Epithelial cell of proximal tubule (primary cell): ENCODE measurements around the gene GARIN5A. TPM values are rescaled to one million over a fixed set of nuclear protein-coding genes. Genes with fewer than 3 reads are reported as not detected.
A peak's percentile ranks its signal among the peaks of the same experiment; 100 is the strongest.

Source experiments
- DNase-seq: peaks from one replicate; pipeline ENCODE4 v3.0.0-alpha.2; 2011; ENCODE audit warnings: low read depth
- H3K4me3 ChIP-seq: 2 replicates; pipeline ENCODE4 v1.5.1; 2011; ENCODE audit warnings: low read depth, mild to moderate bottlenecking, low read length
- total RNA-seq: library from RNA; depleted of rRNA; stranded (reverse); fragments of >200 nt; gene quantifications from 2 replicates; pipeline ENCODE4 v1.2.3, GENCODE V29; 2015
- TF ChIP-seq, protein P1 (sequence below): conservative IDR thresholded peaks from 2 replicates; pipeline ENCODE4 v1.5.1; 2012; ENCODE audit warnings: low read depth, mild to moderate bottlenecking, low read length

Gene GARIN5A
- total RNA-seq, 1 donor from 2014 or later, result 0.69 TPM

DNA sequence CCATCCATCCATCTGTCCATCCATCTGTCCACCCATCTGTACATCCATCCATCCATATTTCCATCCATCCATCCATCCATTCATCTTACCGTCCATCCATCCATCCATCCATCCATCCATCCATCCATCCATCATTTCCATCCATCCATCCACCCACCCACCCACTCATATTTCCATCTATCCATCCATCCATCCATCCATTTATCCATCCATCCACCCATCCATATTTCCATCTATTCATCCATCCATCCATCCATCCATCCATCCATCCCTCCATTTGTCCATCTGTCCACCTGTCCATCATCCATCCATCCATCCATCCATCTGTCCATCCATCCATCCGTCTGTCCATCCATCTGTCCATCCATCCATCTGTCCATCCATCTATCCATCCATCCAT, 20.7 kb downstream of the GARIN5A start:
- DNase-seq, result no peak
- H3K4me3 ChIP-seq, result no peak overlapping the region
- TF ChIP-seq, protein P1, sequence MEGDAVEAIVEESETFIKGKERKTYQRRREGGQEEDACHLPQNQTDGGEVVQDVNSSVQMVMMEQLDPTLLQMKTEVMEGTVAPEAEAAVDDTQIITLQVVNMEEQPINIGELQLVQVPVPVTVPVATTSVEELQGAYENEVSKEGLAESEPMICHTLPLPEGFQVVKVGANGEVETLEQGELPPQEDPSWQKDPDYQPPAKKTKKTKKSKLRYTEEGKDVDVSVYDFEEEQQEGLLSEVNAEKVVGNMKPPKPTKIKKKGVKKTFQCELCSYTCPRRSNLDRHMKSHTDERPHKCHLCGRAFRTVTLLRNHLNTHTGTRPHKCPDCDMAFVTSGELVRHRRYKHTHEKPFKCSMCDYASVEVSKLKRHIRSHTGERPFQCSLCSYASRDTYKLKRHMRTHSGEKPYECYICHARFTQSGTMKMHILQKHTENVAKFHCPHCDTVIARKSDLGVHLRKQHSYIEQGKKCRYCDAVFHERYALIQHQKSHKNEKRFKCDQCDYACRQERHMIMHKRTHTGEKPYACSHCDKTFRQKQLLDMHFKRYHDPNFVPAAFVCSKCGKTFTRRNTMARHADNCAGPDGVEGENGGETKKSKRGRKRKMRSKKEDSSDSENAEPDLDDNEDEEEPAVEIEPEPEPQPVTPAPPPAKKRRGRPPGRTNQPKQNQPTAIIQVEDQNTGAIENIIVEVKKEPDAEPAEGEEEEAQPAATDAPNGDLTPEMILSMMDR, result no peak

DNA sequence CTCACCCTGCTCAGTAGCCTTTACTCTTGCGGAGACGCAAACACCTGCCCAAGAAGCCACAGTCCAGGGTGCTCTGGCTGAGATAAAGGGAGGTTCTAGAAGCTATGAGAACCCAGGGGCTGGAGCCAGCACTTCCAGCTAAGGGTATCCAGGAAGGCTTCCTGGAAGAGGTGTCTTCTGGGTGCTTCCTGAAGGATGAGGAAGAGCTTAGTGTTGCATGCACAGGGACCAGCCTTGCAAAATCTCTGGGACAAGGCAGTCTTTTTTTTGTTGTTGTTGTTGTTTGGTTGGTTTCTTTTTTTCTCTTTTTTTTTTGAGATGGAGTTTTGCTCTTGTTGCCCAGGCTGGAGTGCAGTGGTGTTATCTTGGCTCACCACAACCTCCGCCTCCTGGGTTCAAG, 23.4 kb downstream of the GARIN5A start:
- TF ChIP-seq, protein P1, result no peak

DNA sequence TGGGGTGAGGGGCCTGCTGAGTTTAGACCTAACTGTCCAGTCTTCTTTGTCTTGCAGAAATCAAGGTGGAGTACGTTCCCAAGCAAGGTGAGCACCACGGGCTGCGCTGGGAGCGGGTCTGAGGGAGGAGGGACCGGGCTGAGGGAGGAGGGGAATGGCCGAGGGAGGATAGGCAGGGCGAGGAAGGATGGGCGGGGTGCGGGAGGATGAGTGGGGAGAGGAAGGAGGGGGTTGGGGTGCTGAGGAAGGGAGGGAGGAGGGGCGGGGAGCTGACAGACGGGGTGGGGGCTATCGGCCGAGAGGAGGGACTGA, 25.5 kb downstream of the GARIN5A start:
- TF ChIP-seq, protein P1, result no peak
- no peak overlapping the region for H3K4me3 ChIP-seq
- DNase-seq, result no peak

More for the DNA sequence above, 23.4 kb downstream of the GARIN5A start:
- no peak for DNase-seq
- no peak overlapping the region for H3K4me3 ChIP-seq

DNA sequence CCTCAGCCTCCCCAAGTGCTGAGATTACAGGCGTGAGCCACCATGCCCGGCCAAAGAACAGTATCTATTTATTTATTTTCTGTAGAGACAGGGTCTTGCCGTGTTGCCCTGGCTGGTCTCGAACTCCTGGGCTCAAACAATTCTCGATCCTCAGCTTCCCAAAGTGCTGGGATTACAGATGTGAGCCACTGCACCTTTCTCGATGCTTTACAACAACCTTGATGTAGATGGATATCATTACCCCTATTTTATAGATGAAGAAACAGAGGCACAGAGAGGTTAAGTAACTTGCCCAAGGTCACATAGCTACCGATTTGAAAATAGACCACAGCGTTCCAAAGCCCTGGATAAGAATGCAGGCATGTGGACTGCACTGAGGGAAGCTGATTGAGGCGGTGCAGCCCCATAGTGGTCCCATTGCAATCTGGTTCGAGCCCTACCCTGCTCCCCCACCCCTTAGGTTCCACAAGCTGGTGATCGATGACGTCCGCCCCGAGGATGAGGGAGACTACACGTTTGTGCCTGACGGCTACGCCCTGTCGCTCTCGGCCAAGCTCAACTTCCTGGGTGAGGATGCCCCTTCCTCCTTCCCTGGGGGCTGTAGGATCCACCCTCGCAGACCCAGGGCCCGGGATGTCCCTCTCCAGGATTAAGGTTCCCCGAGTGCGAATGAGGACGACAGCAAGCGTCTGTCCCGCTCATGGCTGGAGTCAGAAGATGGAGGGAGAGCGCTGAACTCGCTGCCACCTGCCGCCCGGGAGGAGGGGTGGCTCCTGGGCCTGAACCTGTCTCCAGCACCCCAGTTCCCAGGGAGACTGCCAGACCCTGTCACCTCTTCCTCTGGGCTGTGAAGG, 26.1 kb downstream of the GARIN5A start:
- no peak for DNase-seq
- H3K4me3 ChIP-seq, result no peak overlapping the region
- TF ChIP-seq, protein P1, result no peak

DNA sequence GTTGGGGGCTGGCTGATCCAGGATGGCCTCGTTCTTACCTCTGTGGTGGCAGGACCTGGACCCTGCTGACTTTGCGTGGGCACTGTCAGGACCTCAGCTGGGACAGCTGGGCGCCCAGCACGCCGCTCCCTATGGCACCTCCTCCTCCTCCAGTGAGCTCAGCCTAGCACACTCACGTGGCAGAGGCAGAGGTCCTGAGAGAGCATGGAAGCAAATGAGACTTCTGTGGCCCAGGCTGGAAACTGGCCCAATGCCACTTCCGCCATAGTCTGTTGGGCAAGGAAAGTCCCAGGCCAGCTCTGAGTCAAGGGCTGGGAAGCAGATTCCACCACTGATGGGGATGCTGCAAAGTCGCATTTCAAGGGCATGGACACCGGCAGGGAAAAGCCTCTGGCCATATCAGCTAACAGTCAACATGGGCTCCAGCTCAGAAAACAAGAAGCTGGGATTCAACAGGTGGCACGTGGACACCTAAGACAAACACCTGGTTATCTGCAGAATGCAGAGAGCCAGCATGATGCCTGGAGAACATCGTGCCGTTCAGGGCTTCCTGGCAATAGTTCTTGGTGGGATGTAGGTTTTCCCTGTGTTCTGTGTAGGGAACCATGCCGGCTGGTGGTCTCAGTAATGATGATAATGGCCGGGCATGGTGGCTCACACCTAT, 27.3 kb downstream of the GARIN5A start:
- TF ChIP-seq, protein P1, result no peak
- H3K4me3 ChIP-seq, result no peak overlapping the region
- peak; percentile 31 for DNase-seq

DNA sequence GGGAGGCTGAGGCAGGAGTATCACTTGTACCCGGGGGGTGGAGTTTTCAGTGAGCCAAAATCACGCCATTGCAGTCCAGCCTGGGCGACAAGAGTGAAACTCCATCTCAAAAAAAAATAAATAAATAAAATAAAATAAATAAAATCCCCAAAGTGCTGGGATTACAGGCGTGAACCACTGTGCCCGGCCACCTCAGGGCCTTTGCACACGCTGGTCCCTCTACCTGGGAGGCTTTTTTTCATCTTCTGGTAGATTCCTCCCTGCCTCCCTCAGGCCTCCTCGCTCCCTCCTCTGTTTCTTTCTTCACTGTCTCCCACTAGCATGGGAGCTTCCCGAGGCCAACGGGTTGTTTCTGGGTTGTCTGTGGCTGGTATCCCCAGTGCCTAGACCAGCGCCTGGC, 28.9 kb downstream of the GARIN5A start:
- H3K4me3 ChIP-seq, result no peak overlapping the region
- TF ChIP-seq, protein P1, result no peak
- no peak for DNase-seq
